MCF 10A (cell line): ENCODE data around the gene ITFG1. TPM values are rescaled to one million over a fixed set of nuclear protein-coding genes. Genes with fewer than 3 reads are reported as not detected.

ENCODE experiments used
- BruUV-seq: library from RNA; stranded (reverse); fragments of 400-500 nt; replicated peaks from 2 replicates; lab custom pipeline; 2021; lab: Mats Ljungman, UMichigan
- CTCF ChIA-PET: fragments of 300-600 bp; sonication (Branson Sonifier 250); formaldehyde crosslinking; extraction: SDS; loops from one replicate; lab custom pipeline; 2021; ENCODE audit warnings: antibody characterized with exemption, inconsistent platforms; lab: Yijun Ruan, JAX
- POLR2A ChIA-PET: fragments of 300-600, 350-650 bp; sonication (Branson Sonifier 250); formaldehyde crosslinking; extraction: SDS; loops from one replicate; lab custom pipeline; 2020; ENCODE audit warnings: antibody characterized with exemption, inconsistent platforms; lab: Yijun Ruan, JAX
- DNase-seq: peaks from one replicate; pipeline ENCODE4 v3.0.0-alpha.2; 2018; ENCODE audit not compliant: unreplicated experiment
- H3K27ac Mint-ChIP-seq: one replicate; pipeline ENCODE4 v1.8.0; 2022; ENCODE audit warnings: mild to moderate bottlenecking, low read depth, mixed read lengths; ENCODE audit not compliant: unreplicated experiment
- H3K27me3 Mint-ChIP-seq: one replicate; pipeline ENCODE4 v1.8.0; 2022; ENCODE audit warnings: mixed read lengths; ENCODE audit not compliant: insufficient read depth, unreplicated experiment
- H3K36me3 Mint-ChIP-seq: one replicate; pipeline ENCODE4 v1.8.0; 2022; ENCODE audit warnings: mild to moderate bottlenecking, moderate library complexity, mixed read lengths; ENCODE audit not compliant: insufficient read depth, unreplicated experiment
- H3K4me1 Mint-ChIP-seq: one replicate; pipeline ENCODE4 v1.8.0; 2022; ENCODE audit warnings: mixed read lengths; ENCODE audit not compliant: insufficient read depth, unreplicated experiment
- H3K4me3 Mint-ChIP-seq: one replicate; pipeline ENCODE4 v1.8.0; 2022; ENCODE audit warnings: mild to moderate bottlenecking, moderate library complexity, mixed read lengths; ENCODE audit not compliant: unreplicated experiment
- H3K9me3 Mint-ChIP-seq: one replicate; pipeline ENCODE4 v1.8.0; 2022; ENCODE audit warnings: mixed read lengths; ENCODE audit not compliant: unreplicated experiment
- CTCF ChIP-seq: fragments of 200-600 bp; IDR thresholded peaks from one replicate; pipeline ENCODE4 v1.8.0; 2022; ENCODE audit warnings: antibody characterized with exemption, mild to moderate bottlenecking; ENCODE audit not compliant: unreplicated experiment
- intact Hi-C: fragments of 100-400 bp; cut with micrococcal nuclease; formaldehyde crosslinking; loops from 2 replicates; pipeline ENCODE4 v1.14.1; 2022
- total RNA-seq: library from RNA; stranded (reverse); gene quantifications from 2 replicates; pipeline ENCODE4 v1.2.3, GENCODE V29; 2022

The ITFG1 gene
- total RNA-seq, 1 experiment from 2014 or later, result 35.4 TPM

GRCh38 chr16:47504599-47504998 lies 43.7 kb upstream of the ITFG1 start:
- peak; percentile 84 for DNase-seq
- H3K4me1 Mint-ChIP-seq, result peaks cover 13% of the 10 kb centered on the region
- POLR2A ChIA-PET, result interaction anchor here (0.6 kb wide), 1 partner anchor 36 kb away, joined by 3 read pairs; no protein-coding TSS in a partner anchor
- intact Hi-C loops, result no loop called here
- peaks cover 46% of the 10 kb centered on the region for H3K36me3 Mint-ChIP-seq
- CTCF ChIA-PET, result no interaction called here
- no peak for TF ChIP-seq CTCF
- no peaks in the 10 kb centered on the region for H3K27me3 Mint-ChIP-seq
- BruUV-seq, result no TSS peak
- peak overlapping the region; percentile 78 for H3K27ac Mint-ChIP-seq
- H3K4me3 Mint-ChIP-seq, result no peak overlapping the region
- no peaks in the 10 kb centered on the region for H3K9me3 Mint-ChIP-seq

GRCh38 chr16:47503936-47504335 lies 43.1 kb upstream of the ITFG1 start:
- CTCF ChIA-PET, result no interaction called here
- peaks cover 46% of the 10 kb centered on the region for H3K36me3 Mint-ChIP-seq
- POLR2A ChIA-PET, result interaction anchor here (1.0 kb wide), 1 partner anchor 50 kb away, joined by 3 read pairs; no protein-coding TSS in a partner anchor
- TF ChIP-seq CTCF, result no peak
- H3K9me3 Mint-ChIP-seq, result no peaks in the 10 kb centered on the region
- peak; percentile 58 for DNase-seq
- peak overlapping the region; percentile 78 for H3K27ac Mint-ChIP-seq
- H3K4me3 Mint-ChIP-seq, result no peak overlapping the region
- no peaks in the 10 kb centered on the region for H3K27me3 Mint-ChIP-seq
- intact Hi-C loops, result no loop called here
- peaks cover 13% of the 10 kb centered on the region for H3K4me1 Mint-ChIP-seq
- no TSS peak for BruUV-seq

- no peak for DNase-seq
- peaks cover 12% of the 10 kb centered on the region for H3K4me1 Mint-ChIP-seq
- H3K36me3 Mint-ChIP-seq, result peaks cover 46% of the 10 kb centered on the region
- ChIA-PET CTCF (interaction anchor here (0.7 kb wide), 1 partner anchor 214 kb away, joined by 4 read pairs; no protein-coding TSS in a partner anchor), POLR2A (no interaction called here)
- H3K9me3 Mint-ChIP-seq, result no peaks in the 10 kb centered on the region
- no TSS peak for BruUV-seq
- intact Hi-C loops, result no loop called here
- no peak overlapping the region for H3K4me3 Mint-ChIP-seq
- no peaks in the 10 kb centered on the region for H3K27me3 Mint-ChIP-seq
- H3K27ac Mint-ChIP-seq, result no peak overlapping the region
- TF ChIP-seq CTCF, result no peak
Measured at GRCh38 chr16:47499700-47500264, 38.9 kb upstream of the ITFG1 start.

- TF ChIP-seq CTCF, result no peak
- Mint-ChIP-seq H3K9me3 (no peaks in the 10 kb centered on the region), H3K27me3 (no peaks in the 10 kb centered on the region), H3K36me3 (peaks cover 41% of the 10 kb centered on the region), H3K4me3 (no peak overlapping the region), H3K27ac (no peak overlapping the region), H3K4me1 (peaks cover 6% of the 10 kb centered on the region)
- DNase-seq, result no peak
- CTCF ChIA-PET, result interaction anchor here (0.7 kb wide), 1 partner anchor 214 kb away, joined by 4 read pairs; no protein-coding TSS in a partner anchor
- POLR2A ChIA-PET, result interaction anchor here (1.2 to 1.7 kb wide), 2 partner anchors 10 to 19 kb away, joined by 3 to 4 read pairs; no protein-coding TSS in a partner anchor
- intact Hi-C loops, result no loop called here
- BruUV-seq, result no TSS peak
Measured at GRCh38 chr16:47499080-47499699, 38.3 kb upstream of the ITFG1 start.
